HG02571 (cell line): ENCODE measurements around the gene AHRR.

Experiments
- ATAC-seq: cut with Tn5 transposase; IDR thresholded peaks from one replicate; pipeline ENCODE4 v1.9.1; 2021; ENCODE audit warnings: mild to moderate bottlenecking, moderate library complexity; ENCODE audit not compliant: unreplicated experiment

Gene AHRR

GRCh38 chr5:453725-454481, 132.4 kb downstream of the AHRR start:
- ATAC-seq: no peak

- ATAC-seq: no peak
These were observed 133.4 kb downstream of the AHRR start for GRCh38 chr5:454936-455335.

- ATAC-seq: no peak
These were observed 134.3 kb downstream of the AHRR start for GRCh38 chr5:455806-456205.

- ATAC-seq: no peak
These were observed 135.1 kb downstream of the AHRR start for GRCh38 chr5:456351-457194.

GRCh38 chr5:457195-457961, 135.9 kb downstream of the AHRR start:
- no peak for ATAC-seq

GRCh38 chr5:458547-459353, 137.2 kb downstream of the AHRR start:
- no peak for ATAC-seq

GRCh38 chr5:459562-460272, 138.2 kb downstream of the AHRR start:
- no peak for ATAC-seq

- ATAC-seq: no peak
These were observed 138.7 kb downstream of the AHRR start for GRCh38 chr5:460273-460625.

- no peak for ATAC-seq
These were observed 140.6 kb downstream of the AHRR start for GRCh38 chr5:462051-462481.

- ATAC-seq: no peak
These were observed 141.8 kb downstream of the AHRR start for GRCh38 chr5:463301-463700.

- ATAC-seq: no peak
These were observed 142.4 kb downstream of the AHRR start for GRCh38 chr5:463952-464351.

- no peak for ATAC-seq
These were observed 142.9 kb downstream of the AHRR start for GRCh38 chr5:464446-464842.

GRCh38 chr5:464843-465590, 143.5 kb downstream of the AHRR start:
- no peak for ATAC-seq

GRCh38 chr5:465591-466403, 144.3 kb downstream of the AHRR start:
- ATAC-seq: no peak

- no peak for ATAC-seq
These were observed 145.3 kb downstream of the AHRR start for GRCh38 chr5:466661-467310.

GRCh38 chr5:468401-468800, 146.9 kb downstream of the AHRR start:
- ATAC-seq: no peak

GRCh38 chr5:469752-470483, 148.4 kb downstream of the AHRR start:
- no peak for ATAC-seq
